Stimulated activated CD4-positive, alpha-beta T cell treated with anti-CD3 and anti-CD28 coated beads, Interleukin-1b, Interleukin-23, amount 100 ng/mL, for 1 hour (primary cell): ENCODE results near the gene FKBP5.
A peak's percentile ranks its signal among the peaks of the same experiment; 100 is the strongest.
"Not testable (repeated sequence)": the region's sequence is repeated elsewhere in the genome, so short reads cannot be mapped to it uniquely, and the experiment has no call there.

Source experiments
- DNase-seq, 2 donors: peaks; one replicate each; pipeline ENCODE4 v3.0.0-alpha.2; 2020; ENCODE audit warnings: low read depth in 2 of 2

Gene FKBP5

GRCh38 chr6:35620706-35621105 is 68.0 kb downstream of the FKBP5 start:
- no peak for DNase-seq

DNA sequence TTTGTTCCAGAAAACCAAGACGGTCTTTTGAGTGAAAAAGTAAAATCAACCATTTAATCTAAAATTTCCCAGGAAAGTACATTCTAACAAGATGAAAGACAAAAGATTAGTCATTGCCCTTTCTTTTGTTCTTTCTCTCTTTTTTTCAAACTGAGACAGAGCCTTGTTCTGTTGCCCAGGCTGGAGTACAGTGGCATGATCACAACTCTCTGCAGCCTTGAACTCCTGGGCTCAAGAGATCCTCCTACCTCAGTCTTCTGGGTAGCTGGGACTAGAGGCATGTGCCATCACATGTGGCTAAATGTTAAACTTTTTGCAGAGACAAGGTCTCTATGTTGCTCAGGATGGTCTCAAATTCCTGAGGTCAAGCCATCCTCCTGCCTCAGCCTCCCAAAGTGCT is 75.0 kb downstream of the FKBP5 start:
- DNase-seq: no peak

- DNase-seq: no peak
These were observed 77.5 kb downstream of the FKBP5 start for GRCh38 chr6:35611240-35611639.

DNA sequence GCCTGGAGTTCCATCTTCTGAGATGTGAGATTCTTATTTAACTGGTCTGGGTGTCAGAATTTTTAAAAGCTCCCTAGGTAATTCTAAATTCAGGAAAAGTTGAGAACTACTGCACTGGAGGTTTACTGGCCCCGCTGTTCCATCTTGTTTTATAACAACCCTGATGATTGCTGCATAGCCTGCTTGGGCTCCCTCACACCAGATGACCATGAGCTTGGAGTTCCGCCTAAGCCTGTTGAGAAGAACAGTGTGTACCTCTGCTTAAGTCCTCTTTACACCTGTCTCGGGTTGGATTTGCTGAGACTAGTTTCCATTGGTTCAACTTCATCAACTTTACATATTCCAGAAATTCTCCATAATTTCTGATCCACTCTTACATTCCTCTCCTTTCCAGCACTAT is 77.9 kb downstream of the FKBP5 start:
- DNase-seq: no peak

GRCh38 chr6:35609588-35609987 is 79.1 kb downstream of the FKBP5 start:
- no peak for DNase-seq

DNA sequence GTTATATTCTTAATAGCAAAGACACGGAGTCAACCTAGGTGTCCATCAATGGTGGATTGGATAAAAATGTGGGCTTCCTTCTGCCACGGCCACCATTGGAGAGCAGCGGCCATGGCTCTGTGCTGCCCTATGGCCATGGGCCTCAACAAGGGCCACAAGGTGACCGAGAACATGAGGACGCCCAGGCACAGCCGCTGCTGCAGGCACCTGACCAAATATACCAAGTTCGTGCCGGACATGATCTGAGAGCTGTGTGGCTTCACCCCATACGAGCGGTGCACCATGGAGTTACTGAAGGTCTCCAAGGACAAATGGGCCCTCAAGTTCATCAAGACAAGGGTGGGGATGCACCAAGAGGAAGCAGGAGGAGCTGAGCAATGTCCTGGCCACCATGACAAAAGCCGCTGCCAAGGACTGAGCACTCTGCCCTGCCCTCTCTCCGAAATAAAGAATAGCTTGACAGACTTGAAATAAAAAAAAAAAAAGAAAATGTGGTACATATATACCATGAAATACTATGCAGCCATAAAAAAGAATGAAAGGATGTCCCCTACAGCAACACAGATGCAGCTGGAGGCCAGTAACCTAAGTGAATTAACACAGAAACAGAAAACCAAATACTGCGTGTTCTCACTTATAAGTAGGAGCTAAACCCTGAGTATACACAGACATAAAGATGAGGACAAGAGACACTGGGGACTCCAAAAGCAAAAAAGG is 81.0 kb downstream of the FKBP5 start:
- DNase-seq: no peak

DNA sequence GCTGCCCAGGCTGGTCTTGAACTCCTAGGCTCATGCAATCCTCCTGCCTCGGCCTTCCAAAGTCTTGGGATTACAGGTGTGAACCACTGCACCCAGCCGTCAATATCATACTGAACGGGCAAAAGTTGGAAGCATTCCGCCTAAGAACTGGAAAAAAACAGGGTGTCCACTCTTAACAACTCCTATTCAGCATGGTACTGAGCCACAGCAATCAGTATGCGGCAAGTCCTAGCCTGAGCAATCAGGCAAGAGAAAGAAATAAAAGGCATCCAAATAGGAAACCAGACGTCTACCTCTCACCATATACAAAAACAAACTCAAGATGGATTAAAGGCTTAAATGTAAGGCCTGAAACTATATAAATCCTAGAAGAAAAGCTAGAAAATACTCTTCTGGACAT is 83.1 kb downstream of the FKBP5 start:
- no peak for DNase-seq

GRCh38 chr6:35603326-35604202 is 85.2 kb downstream of the FKBP5 start:
- DNase-seq: no peak

- DNase-seq: no peak
These were observed 86.4 kb downstream of the FKBP5 start for GRCh38 chr6:35602133-35602946.

- DNase-seq: peak in 1 of 2 donors; percentile 30
These were observed 87.2 kb downstream of the FKBP5 start for GRCh38 chr6:35601331-35602132.

- DNase-seq: no peak
These were observed 88.0 kb downstream of the FKBP5 start for GRCh38 chr6:35600659-35601125.

DNA sequence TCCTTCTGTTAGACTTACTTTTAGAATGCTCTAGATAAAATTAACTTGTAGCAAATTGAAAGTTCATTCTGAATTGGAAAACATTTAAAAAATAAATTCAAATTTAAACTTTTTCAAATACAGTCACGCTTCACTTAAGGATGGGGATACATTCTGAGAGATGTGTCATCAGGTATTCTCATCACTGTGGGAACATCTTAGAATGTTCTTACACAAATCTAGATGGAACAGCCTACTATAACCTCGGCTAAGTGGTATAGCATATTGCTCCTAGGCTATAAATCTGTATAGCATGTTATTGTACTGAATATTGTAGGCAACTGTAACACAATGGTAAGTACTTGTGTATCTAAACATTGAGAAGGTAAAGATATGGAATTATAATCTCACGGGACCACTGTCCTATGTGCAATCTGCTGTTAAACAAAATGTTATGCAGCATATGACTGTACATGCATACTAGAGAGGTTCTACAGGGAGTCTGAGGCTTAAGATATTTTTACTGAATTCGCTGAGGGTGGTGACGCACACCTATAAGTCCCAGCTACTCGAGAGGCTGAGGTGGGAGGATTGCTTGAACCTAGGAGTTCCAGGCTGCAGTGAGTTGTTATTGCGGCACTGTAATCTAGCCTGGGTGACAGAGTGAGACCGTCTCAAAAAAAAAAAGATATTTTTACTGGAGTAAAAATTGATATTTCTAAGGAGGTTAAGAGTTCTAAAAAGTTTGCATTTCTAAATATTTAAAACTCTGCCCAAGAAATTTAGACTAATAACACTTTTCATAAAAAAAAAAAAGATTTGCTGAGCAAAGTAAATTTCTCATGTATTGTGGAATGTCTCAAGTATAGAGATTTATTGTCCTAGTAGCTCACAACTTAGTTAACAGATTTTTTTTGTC is 88.7 kb downstream of the FKBP5 start:
- no peak for DNase-seq

GRCh38 chr6:35598621-35599020 is 90.1 kb downstream of the FKBP5 start:
- not testable (repeated sequence) for DNase-seq

DNA sequence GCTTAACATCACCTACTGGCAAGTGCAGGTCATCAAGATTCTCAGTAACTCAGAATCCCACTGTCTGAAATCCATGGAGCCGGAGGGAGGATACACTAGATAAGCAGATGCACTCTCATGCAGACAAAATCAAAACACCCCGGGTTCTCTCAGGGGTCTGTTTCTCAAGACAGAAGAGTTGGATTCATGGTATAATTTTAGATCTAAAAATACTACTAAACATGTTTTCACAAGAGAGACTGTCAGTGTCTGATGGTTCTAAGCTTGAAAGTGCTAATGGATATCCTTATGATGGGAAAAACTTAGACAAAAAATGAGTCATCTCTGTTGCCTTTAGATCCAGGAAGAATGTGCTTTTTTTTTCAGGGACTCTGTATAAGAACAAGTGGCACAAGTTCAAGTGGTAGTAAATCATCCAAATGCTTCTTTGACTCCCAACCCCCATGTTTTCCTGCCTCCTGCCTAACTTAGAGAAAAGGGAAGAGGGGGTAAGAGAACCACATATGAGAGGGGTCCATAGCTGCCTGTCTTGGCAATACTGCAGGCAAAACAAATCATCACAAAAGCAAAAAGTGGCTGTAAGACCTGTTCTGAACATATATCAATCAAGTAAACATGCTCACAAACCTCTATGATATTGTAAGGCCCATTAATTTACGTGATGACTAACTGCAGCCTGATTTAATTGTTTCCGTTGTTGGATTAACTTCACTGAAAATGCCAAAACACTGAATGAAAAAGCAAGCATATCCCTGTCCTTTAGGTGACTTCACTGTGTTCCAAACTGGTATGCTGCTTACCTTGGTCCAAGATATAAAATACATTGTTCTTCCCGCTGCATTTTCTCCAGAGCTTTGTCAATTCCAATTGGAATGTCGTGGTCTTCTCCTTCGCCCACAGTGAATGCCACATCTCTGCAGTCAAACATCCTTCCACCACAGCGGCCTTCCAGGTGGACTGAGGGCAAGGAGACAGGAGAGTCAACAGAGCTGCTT is 92.0 kb downstream of the FKBP5 start:
- no peak for DNase-seq

GRCh38 chr6:35594503-35595186 is 94.1 kb downstream of the FKBP5 start:
- no peak for DNase-seq

DNA sequence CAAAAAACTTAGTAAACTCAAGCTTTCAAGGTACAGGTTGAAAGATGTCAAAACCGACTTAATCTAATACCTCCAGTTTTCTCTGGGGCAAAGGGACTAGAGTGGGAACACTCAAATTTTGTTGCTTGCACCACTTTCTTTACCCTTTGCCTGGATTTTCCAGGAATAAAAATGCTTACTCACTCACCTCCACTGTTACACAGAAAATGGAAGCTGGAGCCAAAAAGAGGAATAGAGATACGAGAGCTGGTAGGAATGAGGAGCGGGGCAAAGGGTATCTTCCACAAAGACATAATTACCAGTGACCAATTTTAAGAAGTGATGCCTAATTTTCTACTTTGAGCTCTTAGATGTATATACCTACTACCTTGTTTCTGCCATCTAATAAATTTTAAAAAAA is 96.5 kb downstream of the FKBP5 start:
- DNase-seq: no peak

GRCh38 chr6:35590622-35591066 is 98.1 kb downstream of the FKBP5 start:
- DNase-seq: no peak

- DNase-seq: no peak
These were observed 98.8 kb downstream of the FKBP5 start for GRCh38 chr6:35589904-35590303.
